AG09309 (cell line): ENCODE data around the gene PTGER1.
A peak's percentile ranks its signal among the peaks of the same experiment; 100 is the strongest.

Source experiments
- DNase-seq: peaks from one replicate; pipeline ENCODE4 v3.0.0-alpha.2; 2010; ENCODE audit warnings: low read depth
- H3K4me3 ChIP-seq: 2 replicates; pipeline ENCODE4 v1.5.1; 2011; ENCODE audit warnings: mild to moderate bottlenecking, low read depth, low read length, moderate library complexity; ENCODE audit not compliant: control insufficient read depth
- TF ChIP-seq, protein P1 (sequence below): IDR thresholded peaks from 2 replicates; pipeline ENCODE4 v1.5.1; 2011; ENCODE audit warnings: mild to moderate bottlenecking, low read depth, low read length, inconsistent platforms; ENCODE audit not compliant: insufficient read depth, control insufficient read depth; ENCODE audit errors: missing control alignments

Gene PTGER1

GRCh38 chr19:14432791-14433553 lies 42.2 kb downstream of the PTGER1 start, which contains the start of gene PKN1:
Gene PKN1, plus strand, starts transcription at chr19:14433306. Its CDS starts 216 bp downstream, at chr19:14433522.
- no peak for DNase-seq
- H3K4me3 ChIP-seq, result peak within 1 kb of the TSS; percentile 73
- TF ChIP-seq, protein P1, sequence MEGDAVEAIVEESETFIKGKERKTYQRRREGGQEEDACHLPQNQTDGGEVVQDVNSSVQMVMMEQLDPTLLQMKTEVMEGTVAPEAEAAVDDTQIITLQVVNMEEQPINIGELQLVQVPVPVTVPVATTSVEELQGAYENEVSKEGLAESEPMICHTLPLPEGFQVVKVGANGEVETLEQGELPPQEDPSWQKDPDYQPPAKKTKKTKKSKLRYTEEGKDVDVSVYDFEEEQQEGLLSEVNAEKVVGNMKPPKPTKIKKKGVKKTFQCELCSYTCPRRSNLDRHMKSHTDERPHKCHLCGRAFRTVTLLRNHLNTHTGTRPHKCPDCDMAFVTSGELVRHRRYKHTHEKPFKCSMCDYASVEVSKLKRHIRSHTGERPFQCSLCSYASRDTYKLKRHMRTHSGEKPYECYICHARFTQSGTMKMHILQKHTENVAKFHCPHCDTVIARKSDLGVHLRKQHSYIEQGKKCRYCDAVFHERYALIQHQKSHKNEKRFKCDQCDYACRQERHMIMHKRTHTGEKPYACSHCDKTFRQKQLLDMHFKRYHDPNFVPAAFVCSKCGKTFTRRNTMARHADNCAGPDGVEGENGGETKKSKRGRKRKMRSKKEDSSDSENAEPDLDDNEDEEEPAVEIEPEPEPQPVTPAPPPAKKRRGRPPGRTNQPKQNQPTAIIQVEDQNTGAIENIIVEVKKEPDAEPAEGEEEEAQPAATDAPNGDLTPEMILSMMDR, result no peak

- no peak overlapping the region for H3K4me3 ChIP-seq
- DNase-seq, result no peak
- TF ChIP-seq, protein P1, result no peak
These were observed 44.4 kb downstream of the PTGER1 start for GRCh38 chr19:14430712-14431111.

DNA sequence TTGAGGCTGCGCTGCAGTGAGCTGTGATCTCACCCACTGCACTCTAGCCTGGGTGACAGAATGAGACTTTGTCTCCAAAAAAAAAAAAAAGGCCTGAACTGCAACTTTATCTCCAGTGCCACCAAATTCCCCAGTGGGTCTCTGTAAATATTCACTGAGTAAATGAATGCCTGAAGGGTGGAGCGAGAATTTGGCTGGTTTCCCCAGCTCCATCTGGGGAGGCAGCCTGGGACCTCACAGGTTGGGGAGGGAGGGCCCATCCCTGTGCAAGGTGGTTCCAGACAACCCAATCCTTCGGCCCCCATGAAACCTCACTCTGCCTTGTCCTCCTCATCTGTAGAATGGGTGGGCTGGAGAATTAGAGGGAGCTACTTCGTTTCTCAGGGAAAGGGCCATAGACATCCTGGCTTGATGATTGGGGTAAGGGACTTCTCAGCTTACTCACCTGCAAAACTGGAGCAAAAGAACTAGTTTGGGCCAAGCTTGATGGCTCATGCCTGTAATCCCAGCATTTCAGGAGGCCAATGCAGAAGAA lies 46.2 kb downstream of the PTGER1 start:
- no peak overlapping the region for H3K4me3 ChIP-seq
- no peak for DNase-seq
- TF ChIP-seq, protein P1, result no peak

- no peak for DNase-seq
- TF ChIP-seq, protein P1, result no peak
- no peak overlapping the region for H3K4me3 ChIP-seq
These were observed 47.7 kb downstream of the PTGER1 start for GRCh38 chr19:14427461-14427860.

DNA sequence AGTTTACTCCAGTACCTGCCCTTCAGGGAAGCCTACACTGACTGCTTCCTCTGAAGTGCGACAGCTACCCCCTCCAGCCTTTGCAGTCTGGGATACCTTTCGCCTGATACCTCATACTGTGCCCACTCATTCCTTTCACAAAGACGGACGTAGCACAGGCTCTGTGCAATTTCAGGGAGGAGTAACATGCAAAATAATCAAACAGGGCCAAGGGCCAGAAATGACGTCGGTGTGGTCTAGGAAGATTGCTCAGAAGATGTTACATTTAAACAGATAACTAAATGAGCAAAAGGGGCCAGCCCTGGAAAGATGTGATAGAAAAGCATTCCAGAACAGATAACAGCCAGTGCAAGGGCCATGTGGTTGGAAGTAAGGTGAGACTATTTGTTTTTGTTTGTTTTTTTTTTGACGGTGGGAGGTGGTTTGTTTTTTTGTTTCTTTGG lies 49.4 kb downstream of the PTGER1 start:
- TF ChIP-seq, protein P1, result no peak
- DNase-seq, result no peak
- no peak overlapping the region for H3K4me3 ChIP-seq
